Loucy (cell line): Measurements from ENCODE around the gene CYP4F8.
"Not testable (repeated sequence)": the region's sequence is repeated elsewhere in the genome, so short reads cannot be mapped to it uniquely, and the experiment has no call there.

Experiments used
- EZH2phosphoT487 ChIP-seq: fragments of 200-600 bp; IDR thresholded peaks from 2 replicates; pipeline ENCODE4 v1.6.1; 2018; ENCODE audit warnings: antibody characterized with exemption, mild to moderate bottlenecking, moderate library complexity, borderline replicate concordance
- TF ChIP-seq, protein P1 (sequence below): fragments of 200-600 bp; sonication (generic); conservative IDR thresholded peaks from 2 replicates; pipeline ENCODE4 v1.5.1; 2014; ENCODE audit warnings: mild to moderate bottlenecking, antibody characterized with exemption, low read length

DNA sequence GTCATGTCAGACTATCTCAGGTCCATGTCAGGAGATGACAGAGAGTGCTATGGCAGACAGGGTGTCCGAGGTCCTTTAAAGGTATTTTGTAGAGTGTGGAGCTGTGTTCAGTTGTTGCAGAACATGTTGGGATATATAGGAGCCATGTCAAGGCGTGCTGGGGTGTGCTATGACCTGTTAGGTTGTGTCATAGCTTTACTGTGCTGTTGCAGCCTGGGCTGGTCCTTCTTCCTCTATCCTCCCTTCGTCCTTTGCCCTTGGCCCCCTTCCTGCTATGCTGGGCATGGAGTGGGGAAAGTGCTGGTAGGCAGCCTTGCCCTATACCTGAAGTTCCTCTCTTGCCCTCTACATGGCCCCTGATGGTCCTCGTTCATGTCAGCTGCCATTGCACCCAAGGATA is 64.8 kb downstream of the CYP4F8 start:
- TF ChIP-seq, protein P1, sequence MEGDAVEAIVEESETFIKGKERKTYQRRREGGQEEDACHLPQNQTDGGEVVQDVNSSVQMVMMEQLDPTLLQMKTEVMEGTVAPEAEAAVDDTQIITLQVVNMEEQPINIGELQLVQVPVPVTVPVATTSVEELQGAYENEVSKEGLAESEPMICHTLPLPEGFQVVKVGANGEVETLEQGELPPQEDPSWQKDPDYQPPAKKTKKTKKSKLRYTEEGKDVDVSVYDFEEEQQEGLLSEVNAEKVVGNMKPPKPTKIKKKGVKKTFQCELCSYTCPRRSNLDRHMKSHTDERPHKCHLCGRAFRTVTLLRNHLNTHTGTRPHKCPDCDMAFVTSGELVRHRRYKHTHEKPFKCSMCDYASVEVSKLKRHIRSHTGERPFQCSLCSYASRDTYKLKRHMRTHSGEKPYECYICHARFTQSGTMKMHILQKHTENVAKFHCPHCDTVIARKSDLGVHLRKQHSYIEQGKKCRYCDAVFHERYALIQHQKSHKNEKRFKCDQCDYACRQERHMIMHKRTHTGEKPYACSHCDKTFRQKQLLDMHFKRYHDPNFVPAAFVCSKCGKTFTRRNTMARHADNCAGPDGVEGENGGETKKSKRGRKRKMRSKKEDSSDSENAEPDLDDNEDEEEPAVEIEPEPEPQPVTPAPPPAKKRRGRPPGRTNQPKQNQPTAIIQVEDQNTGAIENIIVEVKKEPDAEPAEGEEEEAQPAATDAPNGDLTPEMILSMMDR, result not testable (repeated sequence)
- not testable (repeated sequence) for TF ChIP-seq EZH2phosphoT487
